CD4-positive, alpha-beta T cell (primary cell): Measurements from ENCODE around the gene ULK4. TPM values are rescaled to one million over a fixed set of nuclear protein-coding genes. Genes with fewer than 3 reads are reported as not detected.
A peak's percentile ranks its signal among the peaks of the same experiment; 100 is the strongest.

Source experiments
- ATAC-seq: fragments of 200-7000 bp; cut with Tn5 transposase; one replicate; pipeline ENCODE4 v1.10.0; 2022; ENCODE audit warnings: mild to moderate bottlenecking; ENCODE audit not compliant: poor library complexity
- CTCF ChIA-PET: fragments of 350-600 bp; sonication (Branson Sonifier 250); formaldehyde crosslinking; loops from one replicate; lab custom pipeline; 2021; ENCODE audit warnings: antibody characterized with exemption, inconsistent platforms; lab: Charles Lee
- POLR2A ChIA-PET: fragments of 350-600 bp; sonication (Branson Sonifier 250); formaldehyde crosslinking; loops from one replicate; lab custom pipeline; 2021; ENCODE audit warnings: antibody characterized with exemption, inconsistent platforms; lab: Charles Lee
- DNase-seq, 14 experiments: peaks; one replicate each; pipeline ENCODE4 v3.0.0-alpha.2; 2013 to 2020; ENCODE audit warnings: mixed read lengths in 2 of 14
- H3K27ac ChIP-seq, 2 donors: one replicate each; pipeline versions ENCODE4 v1.5.1 to v1.7.0; 2013; ENCODE audit warnings: low read length in 2 of 2, low read depth in 1 of 2, mild to moderate bottlenecking in 1 of 2
- H3K27me3 ChIP-seq, 2 experiments: 1 replicate in 1 of 2; 2 replicates in 1 of 2; pipeline versions ENCODE4 v1.6.1 to v1.7.0; 2013; ENCODE audit warnings: low read length in 2 of 2, control low read depth in 1 of 2, mild to moderate bottlenecking in 1 of 2, moderate library complexity in 1 of 2; ENCODE audit not compliant: insufficient read depth in 2 of 2, control insufficient read depth in 1 of 2
- H3K36me3 ChIP-seq: one replicate; pipeline ENCODE4 v1.6.1; 2013; ENCODE audit warnings: low read length, control low read depth; ENCODE audit not compliant: insufficient read depth
- H3K4me1 ChIP-seq: one replicate; pipeline ENCODE4 v1.6.1; 2013; ENCODE audit warnings: low read length, control low read depth; ENCODE audit not compliant: insufficient read depth
- H3K4me3 ChIP-seq: one replicate; pipeline ENCODE4 v1.5.1; 2013; ENCODE audit warnings: mild to moderate bottlenecking, low read length, moderate library complexity
- H3K9me3 ChIP-seq, 2 experiments: 1 replicate in 1 of 2; 2 replicates in 1 of 2; pipeline versions ENCODE4 v1.6.1 to v1.7.0; 2013; ENCODE audit warnings: low read length in 2 of 2, mild to moderate bottlenecking in 2 of 2, control low read depth in 1 of 2, moderate library complexity in 1 of 2; ENCODE audit not compliant: control insufficient read depth in 1 of 2, insufficient read depth in 1 of 2
- H3K27ac Mint-ChIP-seq: one replicate; pipeline ENCODE4 v1.8.0; 2020; ENCODE audit warnings: mixed read lengths
- H3K27me3 Mint-ChIP-seq: one replicate; pipeline ENCODE4 v1.8.0; 2021; ENCODE audit warnings: mixed read lengths
- H3K36me3 Mint-ChIP-seq: one replicate; pipeline ENCODE4 v1.8.0; 2021; ENCODE audit warnings: low read depth, mixed read lengths
- H3K4me1 Mint-ChIP-seq: one replicate; pipeline ENCODE4 v1.8.0; 2021; ENCODE audit warnings: low read depth, mixed read lengths
- H3K4me3 Mint-ChIP-seq: one replicate; pipeline ENCODE4 v1.8.0; 2020; ENCODE audit warnings: mild to moderate bottlenecking, mixed read lengths
- H3K9me3 Mint-ChIP-seq: one replicate; pipeline ENCODE4 v1.8.0; 2020; ENCODE audit warnings: mixed read lengths
- CTCF ChIP-seq: fragments of 200-600 bp; IDR thresholded peaks from one replicate; pipeline ENCODE4 v1.8.0; 2022; ENCODE audit warnings: antibody characterized with exemption, mild to moderate bottlenecking
- intact Hi-C, 2 experiments: fragments of 100-400 bp; cut with DNase I in 1 of 2; cut with micrococcal nuclease in 1 of 2; formaldehyde crosslinking; loops; one replicate each; pipeline versions ENCODE4 v1.15.1 to v1.9.0; 2023 to 2025; cut with DNase I, micrococcal nuclease
- total RNA-seq, 174 experiments: library from RNA in 2 of 174; stranded (reverse) in 2 of 174; gene quantifications; one replicate each; pipeline ENCODE4 v1.2.3 and lab custom pipeline; 2021 to 2026

The ULK4 gene
- total RNA-seq, 2 experiments from 2014 or later: 23.8 to 28.6 TPM

- no peak for DNase-seq
- ATAC-seq: no peak
- H3K9me3 Mint-ChIP-seq: no peaks in the 10 kb centered on the region
- no peaks in the 10 kb centered on the region for H3K27me3 Mint-ChIP-seq
- ChIA-PET POLR2A (interaction anchor here (3.4 kb wide), 1 partner anchor 11 kb away, joined by 25 read pairs; the partner anchor contains the start of gene CTNNB1), CTCF (interaction anchor here (2.7 kb wide), 1 partner anchor 10 kb away, joined by 6 read pairs; no protein-coding TSS in a partner anchor)
- H3K27ac Mint-ChIP-seq: no peak overlapping the region
- Histone ChIP-seq H3K9me3 (peaks cover 0 to 4% of the 10 kb centered on the region in 2 experiments), H3K4me1 (peaks cover 21% of the 10 kb centered on the region), H3K27me3 (no peaks in the 10 kb centered on the region), H3K4me3 (no peak overlapping the region), H3K36me3 (no peaks in the 10 kb centered on the region), H3K27ac (no peak overlapping the region)
- TF ChIP-seq CTCF: no peak
- peaks cover 28% of the 10 kb centered on the region for H3K36me3 Mint-ChIP-seq
- H3K4me1 Mint-ChIP-seq: peaks cover 85% of the 10 kb centered on the region
- intact Hi-C loops: no loop called here
- H3K4me3 Mint-ChIP-seq: no peak overlapping the region
Observed at GRCh38 chr3:41210966-41211365, 750.9 kb downstream of the ULK4 start.

GRCh38 chr3:41209646-41210045 is 752.3 kb downstream of the ULK4 start:
- Histone ChIP-seq H3K36me3 (no peaks in the 10 kb centered on the region), H3K27me3 (no peaks in the 10 kb centered on the region), H3K4me1 (peaks cover 22% of the 10 kb centered on the region), H3K27ac (no peak overlapping the region), H3K9me3 (peaks cover 0 to 4% of the 10 kb centered on the region in 2 experiments), H3K4me3 (no peak overlapping the region)
- peaks cover 88% of the 10 kb centered on the region for H3K4me1 Mint-ChIP-seq
- DNase-seq (no peak), ATAC-seq (no peak)
- ChIA-PET POLR2A (interaction anchor here (3.4 kb wide), 1 partner anchor 10 kb away, joined by 25 read pairs; the partner anchor contains the start of gene CTNNB1), CTCF (interaction anchor here (1.4 kb wide), 1 partner anchor 38 kb away, joined by 3 read pairs; no protein-coding TSS in a partner anchor)
- intact Hi-C loops: loop anchor here in 1 of 2 experiments (10.0 kb wide), 1 partner anchor 1805 kb away; the partner anchor contains the start of gene RPSA
- H3K4me3 Mint-ChIP-seq: peak overlapping the region; percentile 71
- no peak for TF ChIP-seq CTCF
- no peak overlapping the region for H3K27ac Mint-ChIP-seq
- peaks cover 28% of the 10 kb centered on the region for H3K36me3 Mint-ChIP-seq
- no peaks in the 10 kb centered on the region for H3K9me3 Mint-ChIP-seq
- H3K27me3 Mint-ChIP-seq: no peaks in the 10 kb centered on the region

GRCh38 chr3:41208507-41209220 is 753.2 kb downstream of the ULK4 start:
- intact Hi-C loops: loop anchor here in 1 of 2 experiments (10.0 kb wide), 1 partner anchor 1804 kb away; the partner anchor contains the start of gene RPSA
- no peak for TF ChIP-seq CTCF

More at GRCh38 chr3:41208507-41209220, 753.2 kb downstream of the ULK4 start:
- H3K27me3 ChIP-seq: no peaks in the 10 kb centered on the region
- H3K36me3 Mint-ChIP-seq: peaks cover 28% of the 10 kb centered on the region
- no peak overlapping the region for H3K27ac ChIP-seq
- no peak overlapping the region for H3K4me3 ChIP-seq
- H3K9me3 ChIP-seq: peaks cover 0 to 4% of the 10 kb centered on the region in 2 experiments
- peaks cover 19% of the 10 kb centered on the region for H3K4me1 ChIP-seq
- ATAC-seq (no peak), DNase-seq (no peak)
- H3K4me3 Mint-ChIP-seq: peak overlapping the region; percentile 23
- no peaks in the 10 kb centered on the region for H3K36me3 ChIP-seq
- peaks cover 88% of the 10 kb centered on the region for H3K4me1 Mint-ChIP-seq
- no peaks in the 10 kb centered on the region for H3K27me3 Mint-ChIP-seq
- CTCF ChIA-PET: interaction anchor here (1.4 kb wide), 1 partner anchor 39 kb away, joined by 3 read pairs; no protein-coding TSS in a partner anchor
- POLR2A ChIA-PET: interaction anchor here (1.7 to 3.4 kb wide), 2 partner anchors 9 kb away, joined by 8 to 25 read pairs; partner anchors contain the start of gene CTNNB1
- no peak overlapping the region for H3K27ac Mint-ChIP-seq
- H3K9me3 Mint-ChIP-seq: no peaks in the 10 kb centered on the region
